HUDEP-2 (cell line): ENCODE results near the gene TRAK2.
"Not testable (repeated sequence)": the region's sequence is repeated elsewhere in the genome, so short reads cannot be mapped to it uniquely, and the experiment has no call there.

ENCODE experiments used
- DNase-seq, 76 experiments: peaks; one replicate each; lab custom pipeline; 2025; ENCODE audit not compliant: unreplicated experiment in 76 of 76; lab: John Stamatoyannopoulos, UW

Gene TRAK2

GRCh38 chr2:201450954-201451291, 335 bp downstream of the TRAK2 start:
- peak in 19 of 76 experiments; percentile 22 to 61 (median 40) for DNase-seq

DNA sequence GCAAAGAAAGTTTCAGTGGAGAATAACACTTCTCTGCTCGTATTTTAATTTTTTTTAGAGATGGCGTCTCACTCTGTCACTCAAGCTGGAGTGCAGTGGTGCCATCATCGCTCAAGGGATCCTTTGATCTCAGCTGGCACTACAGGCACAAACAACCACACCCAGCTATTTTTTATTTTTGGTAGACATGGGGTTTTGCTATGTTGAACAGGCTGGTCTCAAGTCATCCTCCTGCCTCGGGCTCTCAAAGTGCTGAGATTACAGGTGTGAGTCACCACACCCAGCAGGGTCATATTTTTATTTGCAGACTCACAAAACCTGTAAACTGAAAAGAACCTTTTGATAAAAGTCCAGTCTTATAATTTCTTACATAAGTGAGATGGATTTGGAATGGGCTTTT, 2.6 kb downstream of the TRAK2 start:
- no peak for DNase-seq

GRCh38 chr2:201448061-201448460, 3.2 kb downstream of the TRAK2 start:
- no peak for DNase-seq

GRCh38 chr2:201447086-201447485, 4.2 kb downstream of the TRAK2 start:
- no peak for DNase-seq

DNA sequence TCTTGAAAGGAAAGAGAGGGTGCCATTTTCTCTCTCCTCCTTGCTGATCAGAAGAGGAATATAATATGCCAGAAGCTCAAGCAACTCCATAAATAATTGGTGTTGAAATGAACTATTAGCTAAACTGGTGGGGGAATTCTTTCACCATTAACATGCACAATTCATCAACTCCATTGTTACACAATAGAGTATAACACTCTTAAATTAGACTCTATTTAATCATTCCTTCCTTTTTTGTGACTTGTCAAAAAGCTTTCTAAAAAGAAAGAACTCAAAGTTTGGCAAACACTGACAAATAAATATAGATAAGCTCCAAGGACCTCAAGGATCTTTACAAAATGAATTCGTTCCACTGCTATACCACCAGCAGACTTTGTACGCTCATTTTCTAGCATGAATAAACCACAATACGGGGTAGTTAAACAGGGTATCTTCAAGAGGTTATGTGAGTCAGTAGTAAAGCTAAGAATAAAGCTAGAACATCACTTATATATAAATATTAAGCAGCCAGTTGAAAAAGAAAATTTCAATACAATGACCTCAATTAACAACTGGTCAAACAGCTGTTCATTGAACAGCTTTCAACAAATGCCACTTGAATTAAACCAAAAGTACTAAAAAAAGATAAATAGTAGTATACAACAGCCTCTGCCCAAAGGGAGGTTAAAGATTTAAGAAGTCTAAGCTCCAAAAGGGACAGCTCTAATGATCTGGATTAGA, 6.4 kb downstream of the TRAK2 start:
- DNase-seq, result no peak

DNA sequence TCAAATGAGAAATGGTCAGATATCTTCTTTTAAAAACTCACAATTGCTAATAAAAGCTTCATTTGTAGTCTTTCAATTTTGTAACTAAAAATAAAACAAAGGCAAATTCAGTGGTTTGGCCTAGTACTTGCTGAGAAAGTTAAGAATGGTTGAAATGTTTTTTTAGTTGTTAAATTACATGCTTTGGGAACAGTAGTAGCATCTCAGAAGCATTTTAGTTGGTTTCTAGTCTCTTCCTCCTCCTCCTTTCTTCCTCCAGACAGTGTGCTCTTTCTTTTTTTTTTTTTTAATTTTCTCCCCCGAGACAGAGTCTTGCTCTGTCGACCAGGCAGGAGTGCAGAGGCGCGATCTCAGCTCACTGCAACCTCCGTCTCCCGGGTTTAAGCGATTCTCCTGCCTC, 9.8 kb downstream of the TRAK2 start:
- no peak for DNase-seq

DNA sequence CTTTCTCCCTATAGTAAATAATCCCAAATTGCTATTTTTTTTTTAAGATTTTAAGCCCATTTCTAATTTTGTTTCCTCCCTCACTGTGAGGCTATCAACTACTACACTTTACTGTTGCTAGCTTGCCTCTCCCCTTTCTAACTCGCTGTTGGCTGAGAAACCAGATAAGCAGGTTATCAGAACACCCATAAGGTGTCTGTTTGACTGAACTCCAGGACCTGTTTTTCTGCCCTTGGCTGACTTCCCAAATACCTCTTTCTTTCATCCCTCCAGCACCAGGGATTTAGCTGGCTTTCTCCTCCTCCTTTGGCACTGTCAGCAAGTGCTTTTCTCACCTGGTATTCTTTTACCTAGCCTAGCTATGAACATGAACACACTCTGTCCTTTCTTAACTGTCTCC, 11.1 kb downstream of the TRAK2 start:
- peak in 73 of 76 experiments; percentile 5 to 94 (median 66) for DNase-seq

GRCh38 chr2:201439336-201439922, 11.8 kb downstream of the TRAK2 start:
- not testable (repeated sequence) for DNase-seq

DNA sequence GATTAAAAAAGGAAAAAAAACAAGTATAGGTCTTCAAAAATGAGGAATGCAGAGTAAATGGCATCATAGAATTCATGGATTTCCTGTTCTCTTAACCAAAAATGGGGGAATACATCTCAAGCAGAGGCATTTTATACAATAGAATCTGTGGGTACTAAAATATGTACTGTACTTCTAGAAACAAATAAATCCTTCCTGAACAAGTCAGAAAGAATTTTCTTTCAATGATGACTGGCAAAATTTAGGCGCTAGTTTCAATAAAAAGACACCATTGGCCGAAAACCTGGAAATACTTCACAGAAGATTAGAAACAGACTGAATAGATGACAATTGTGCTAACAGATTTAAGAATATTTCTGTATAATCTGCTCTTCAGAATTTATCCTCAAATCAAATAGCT, 15.1 kb downstream of the TRAK2 start:
- no peak for DNase-seq

DNA sequence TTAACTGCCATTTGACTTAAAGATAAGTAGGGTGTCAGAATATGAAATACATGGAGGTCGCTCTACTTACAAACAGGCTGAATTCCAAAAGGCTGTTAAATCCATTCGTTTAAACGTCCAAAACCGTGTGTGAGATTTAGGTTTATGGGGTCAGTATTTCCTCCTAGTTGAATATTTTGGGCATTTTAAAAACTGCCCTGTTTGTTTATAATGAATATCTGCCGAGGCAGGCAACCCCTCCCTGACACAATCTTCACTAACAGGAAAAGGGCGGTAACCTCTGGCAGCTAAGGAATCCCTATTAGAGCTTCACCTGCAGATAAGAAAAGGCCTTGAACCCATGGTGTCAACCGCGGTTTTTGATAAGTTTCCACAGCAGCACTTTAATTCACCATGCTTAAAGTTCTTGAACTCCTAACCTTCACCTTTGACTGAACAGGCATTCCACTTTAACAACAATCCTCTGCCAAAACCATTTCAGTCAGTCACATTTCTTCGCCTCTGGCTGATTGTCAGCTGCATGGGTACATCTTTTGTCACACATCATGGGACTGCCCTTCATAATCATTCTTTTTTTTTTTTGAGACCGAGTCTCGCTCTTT, 17.8 kb downstream of the TRAK2 start:
- DNase-seq, result peak in 74 of 76 experiments; percentile 12 to 90 (median 62)

- DNase-seq, result peak in 62 of 76 experiments; percentile 4 to 78 (median 32)
These were observed 18.5 kb downstream of the TRAK2 start for GRCh38 chr2:201432621-201433393.

GRCh38 chr2:201432038-201432620, 19.1 kb downstream of the TRAK2 start:
- DNase-seq, result peak in 1 of 76 experiments; percentile 16

DNA sequence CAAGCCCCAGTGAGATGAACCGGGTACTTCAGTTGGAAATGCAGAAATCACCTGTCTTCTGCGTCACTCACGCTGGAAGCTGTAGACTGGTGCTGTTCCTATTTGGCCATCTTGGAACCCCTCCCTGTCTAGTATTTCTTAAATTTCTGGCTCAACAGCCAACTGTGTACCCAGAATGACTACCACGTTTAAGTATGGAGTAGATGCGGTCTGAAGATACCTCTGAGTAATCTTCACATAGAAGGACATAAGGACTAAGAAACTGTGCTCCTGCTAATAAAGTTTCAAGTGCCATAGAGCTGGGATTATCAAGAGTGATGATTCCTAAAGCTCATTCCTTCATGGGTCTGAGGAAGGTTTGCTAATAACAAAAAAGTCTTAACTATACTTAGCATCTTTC, 20.4 kb downstream of the TRAK2 start:
- no peak for DNase-seq

DNA sequence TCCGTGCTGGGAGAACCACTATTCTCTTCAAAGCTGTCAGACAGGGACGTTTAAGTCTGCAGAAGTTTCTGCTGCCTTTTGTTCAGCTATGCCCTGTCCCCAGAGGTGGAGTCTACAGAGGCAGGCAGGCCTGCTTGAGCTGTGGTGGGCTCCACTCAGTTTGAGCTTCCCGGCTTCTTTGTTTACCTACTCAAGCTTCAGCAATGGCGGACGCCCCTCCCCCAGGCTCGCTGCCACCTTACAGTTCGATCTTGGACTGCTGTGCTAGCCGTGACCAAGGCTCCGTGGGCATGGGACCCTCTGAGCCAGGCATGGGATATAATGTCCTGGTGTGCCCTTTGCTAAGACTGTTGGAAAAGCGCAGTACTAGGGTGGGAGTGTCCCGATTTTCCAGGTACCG, 20.9 kb downstream of the TRAK2 start:
- not testable (repeated sequence) for DNase-seq

DNA sequence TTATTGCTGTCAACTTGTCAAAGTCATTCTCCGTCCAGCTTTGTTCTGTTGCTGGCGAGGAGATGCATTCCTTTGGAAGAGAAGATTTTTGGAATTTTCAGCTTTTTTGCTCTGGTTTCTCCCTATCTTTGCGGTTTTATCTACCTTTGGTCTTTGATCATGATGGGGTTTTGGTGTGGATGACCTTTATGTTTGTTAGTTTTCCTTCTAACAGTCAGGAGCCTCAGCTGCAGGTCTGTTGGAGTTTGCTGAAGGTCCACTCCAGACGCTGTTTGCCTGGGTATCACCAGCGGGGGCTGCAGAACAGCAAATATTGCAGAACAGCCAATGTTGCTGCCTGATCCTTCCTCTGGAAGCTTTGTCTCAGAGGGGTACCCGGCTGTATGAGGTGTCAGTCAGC, 21.4 kb downstream of the TRAK2 start:
- DNase-seq, result not testable (repeated sequence)

DNA sequence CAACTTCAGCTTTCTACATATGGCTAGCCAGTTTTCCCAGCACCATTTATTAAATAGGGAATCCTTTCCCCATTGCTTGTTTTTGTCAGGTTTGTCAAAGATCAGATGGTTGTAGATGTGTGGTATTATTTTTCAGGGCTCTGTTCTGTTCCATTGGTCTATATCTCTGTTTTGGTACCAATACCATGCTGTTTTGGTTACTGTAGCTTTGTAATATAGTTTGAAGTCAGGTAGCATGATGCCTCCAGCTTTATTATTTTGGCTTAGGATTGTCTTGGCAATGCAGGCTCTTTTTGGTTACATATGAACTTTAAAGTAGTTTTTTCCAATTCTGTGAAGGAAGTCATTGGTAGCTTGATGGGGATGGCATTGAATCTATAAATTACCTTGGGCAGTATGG, 22.9 kb downstream of the TRAK2 start:
- DNase-seq, result not testable (repeated sequence)

DNA sequence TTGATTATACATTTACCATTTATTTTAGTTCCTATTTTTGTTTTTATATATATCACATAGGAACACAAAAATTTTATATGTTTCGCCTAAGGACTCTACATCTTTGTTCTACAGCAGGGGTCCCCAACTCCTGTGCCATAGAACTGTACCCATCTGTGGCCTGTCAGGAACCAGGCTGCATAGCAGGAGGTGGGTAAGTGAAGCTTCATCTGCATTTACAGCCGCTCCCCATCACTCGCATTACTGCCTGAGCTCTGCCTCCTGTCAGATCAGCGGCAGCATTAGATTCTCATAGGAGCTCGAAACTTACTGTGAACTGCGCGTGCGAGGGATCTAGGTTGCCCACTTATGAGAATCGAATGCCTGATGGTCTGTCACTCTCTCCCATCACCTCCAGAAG, 25.3 kb downstream of the TRAK2 start:
- no peak for DNase-seq

GRCh38 chr2:201420442-201421113, 30.7 kb downstream of the TRAK2 start:
- no peak for DNase-seq

DNA sequence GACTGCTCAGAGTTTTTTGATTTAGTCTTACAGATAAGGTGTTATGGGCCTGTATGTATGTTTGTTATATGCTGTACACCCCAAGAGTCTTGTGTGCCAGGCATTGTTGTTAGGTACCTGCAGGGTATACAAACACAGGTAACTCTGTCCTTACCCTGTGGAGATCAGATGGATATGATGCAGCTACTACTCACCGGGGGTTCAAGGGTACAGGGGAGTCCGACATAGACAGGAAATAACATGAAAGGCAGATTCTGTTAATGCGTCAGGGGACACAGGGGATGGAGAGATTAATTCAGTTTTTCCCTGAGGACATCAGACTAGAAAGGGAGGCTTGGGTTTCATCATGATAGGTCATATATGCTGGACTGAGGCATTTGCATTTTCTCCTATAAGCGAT, 31.3 kb downstream of the TRAK2 start:
- DNase-seq, result no peak

GRCh38 chr2:201419057-201419635, 32.1 kb downstream of the TRAK2 start:
- DNase-seq, result peak in 1 of 76 experiments; percentile 14
